ENCODE results near the gene CHRNA10. TPM values are rescaled to one million over a fixed set of nuclear protein-coding genes. Genes with fewer than 3 reads are reported as not detected.

CHRNA10 gene
- total and polyA plus RNA-seq, 2 of the 13 experiments (the other 11 are each of a cell fraction or from before 2014, with no cell fraction given): 0.53 to 0.71 TPM

- WGBS (ENCODE audit: low lambda C conversion rate): 56% methylated on average over 1 of the region's 1 CpG
- Histone ChIP-seq H3K27ac (ENCODE audit: extremely low read length, insufficient read depth, low read length) (no peak overlapping the region), H3K27me3 (ENCODE audit: control insufficient read depth in 1 of 2, insufficient read depth in 2 of 2, low read length in 2 of 2) (peaks cover 3 to 9% of the 10 kb centered on the region in 2 experiments; a peak in 2 of 5 replicates), H4K20me1 (ENCODE audit: insufficient read depth, low read length) (no peaks in the 10 kb centered on the region), H3K9ac (ENCODE audit: insufficient read depth, low read depth, low read length) (no peak overlapping the region), H3K4me3 (replicated peaks in 1 of 3; ENCODE audit: insufficient read depth in 1 of 3, low read depth in 2 of 3, low read length in 3 of 3) (no peak overlapping the region), H2AFZ (ENCODE audit: low read length) (no peak overlapping the region), H3K4me2 (ENCODE audit: low read depth, low read length) (no peak overlapping the region), H3K36me3 (replicated peaks in 1 of 2; ENCODE audit: control insufficient read depth in 1 of 2, insufficient read depth in 2 of 2, low read length in 2 of 2) (no peaks in the 10 kb centered on the region), H3K79me2 (ENCODE audit: insufficient read depth, low read length) (no peaks in the 10 kb centered on the region), H3K4me1 (ENCODE audit: insufficient read depth, low read length) (no peaks in the 10 kb centered on the region), H3K9me3 (ENCODE audit: low read length) (no peaks in the 10 kb centered on the region)
- TF ChIP-seq ZMAT3 (CRISPR knock-in tag; conservative IDR thresholded peaks at IDR 0.05): no peak
- no peak for TF ChIP-seq KLF9 (CRISPR knock-in tag; IDR thresholded peaks at IDR 0.05; ENCODE audit: low read depth)
- no peak for TF ChIP-seq SETDB1 (CRISPR knock-in tag; IDR thresholded peaks at IDR 0.05; ENCODE audit: borderline replicate concordance)
- TF ChIP-seq ZNF232 (CRISPR knock-in tag; IDR thresholded peaks at IDR 0.05; ENCODE audit: borderline replicate concordance): no peak
- no peak for TF ChIP-seq HNF1A (IDR thresholded peaks at IDR 0.05; ENCODE audit: low read depth)
- no peak for TF ChIP-seq HNF1A (CRISPR knock-in tag; IDR thresholded peaks at IDR 0.05; ENCODE audit: borderline replicate concordance)
- no peak for TF ChIP-seq ZNF572 (CRISPR knock-in tag; IDR thresholded peaks at IDR 0.05)
- POLR2A ChIA-PET: interaction anchor here (0.7 kb wide), 1 partner anchor 213 kb away, joined by 4 read pairs; the partner anchor contains the start of gene RHOG
- in situ Hi-C loops (cut with HindIII; ENCODE audit: extremely low pct_ligation_motif_present, low pct_unique_long_range_greater_than_20kb) (no loop called here), intact Hi-C loops (cut with micrococcal nuclease; ENCODE audit: unreplicated experiment) (no loop called here)
- no TSS peak for BruUV-seq (replicated peaks)
- ATAC-seq: no peak
- no peak for DNase-seq (ENCODE audit: low spot score)
- CTCF ChIA-PET (ENCODE audit: low intra/inter-chr PET ratio, low total read pairs): no interaction called here
- FAIRE-seq: no peak
These were observed 43.9 kb downstream of the CHRNA10 start for GRCh38 chr11:3627291-3627690.
